Transverse colon (tissue), 4 donors: ENCODE data around the gene RASL12.

Experiments
- CTCF ChIP-seq, 5 experiments: fragments of 200-600 bp in 3 of 5; fragments of 450-650 bp in 2 of 5; sonication (generic) in 3 of 5; IDR thresholded peaks; 1 replicate in 2 of 5; 2 replicates in 3 of 5; pipeline ENCODE4 v1.5.1; 2016 to 2017; ENCODE audit warnings: antibody characterized with exemption in 5 of 5, inconsistent platforms in 3 of 5, mild to moderate bottlenecking in 2 of 5, moderate library complexity in 1 of 5
- EP300 ChIP-seq: sonication (generic); formaldehyde crosslinking; IDR thresholded peaks from one replicate; pipeline ENCODE4 v1.6.1; 2017; ENCODE audit warnings: antibody characterized with exemption, low read depth
- POLR2A ChIP-seq: fragments of 450-650 bp; IDR thresholded peaks from one replicate; pipeline ENCODE4 v1.6.1; 2016; ENCODE audit warnings: antibody characterized with exemption, mild to moderate bottlenecking, moderate library complexity
- POLR2AphosphoS5 ChIP-seq, 3 donors: sonication (generic); formaldehyde crosslinking; IDR thresholded peaks; one replicate each; pipeline ENCODE4 v1.6.1; 2016; ENCODE audit warnings: antibody characterized with exemption in 3 of 3

- TF ChIP-seq CTCF (IDR thresholded peaks at IDR 0.05): no peak
- no peak for TF ChIP-seq POLR2AphosphoS5 (IDR thresholded peaks at IDR 0.05)
- TF ChIP-seq POLR2A: no peak
- TF ChIP-seq EP300: no peak
These were observed 47.4 kb downstream of the RASL12 start for GRCh38 chr15:65020419-65020818.
